A549 (cell line): Measurements from ENCODE around the gene MYCT1. TPM values are rescaled to one million over a fixed set of nuclear protein-coding genes. Genes with fewer than 3 reads are reported as not detected.

Experiments
- ATAC-seq, 2 experiments: fragments of 200-7000 bp in 1 of 2; fragments of >200 bp in 1 of 2; cut with Nextera tagmentation in 1 of 2; cut with Tn5 transposase in 1 of 2; 3 replicates each; pipeline versions ENCODE4 v1.8.0 to v1.9.1; 2018 to 2020; ENCODE audit warnings: mild to moderate bottlenecking in 1 of 2, moderate library complexity in 1 of 2
- CTCF ChIA-PET: fragments of 300-600 bp; sonication (Branson Sonifier 250); formaldehyde crosslinking; extraction: SDS; loops from one replicate; lab custom pipeline; 2021; ENCODE audit warnings: antibody characterized with exemption, inconsistent platforms; lab: Yijun Ruan, JAX
- POLR2A ChIA-PET: fragments of 350-600 bp; formaldehyde crosslinking; extraction: SDS; loops from one replicate; lab custom pipeline; 2021; ENCODE audit warnings: antibody characterized with exemption, inconsistent platforms; lab: Yijun Ruan, JAX
- DNase-seq, 2 experiments: peaks; one replicate each; pipeline versions ENCODE4 v3.0.0 to v3.0.0-alpha.2; 2011 to 2016; ENCODE audit warnings: low read depth in 1 of 2, low spot score in 1 of 2
- FAIRE-seq: peaks from 2 replicates; lab custom pipeline; 2011; peaks lifted over from hg19 to GRCh38; lab: Jason Lieb, UNC
- H3K27ac ChIP-seq, 2 experiments: fragments of >200 bp; sonication (Bioruptor Twin); formaldehyde crosslinking; 3 replicates each; pipeline ENCODE4 v1.5.1; 2016 to 2017
- H3K4me1 ChIP-seq: fragments of >200 bp; sonication (Bioruptor Twin); formaldehyde crosslinking; 3 replicates; pipeline ENCODE4 v1.6.1; 2016
- H3K4me2 ChIP-seq: fragments of >200 bp; sonication (Bioruptor Twin); formaldehyde crosslinking; 3 replicates; pipeline ENCODE4 v1.6.1; 2016
- H3K4me3 ChIP-seq: fragments of >200 bp; sonication (Bioruptor Twin); formaldehyde crosslinking; 3 replicates; pipeline ENCODE4 v1.5.1; 2016
- H3K9me3 ChIP-seq: fragments of >200 bp; sonication (Bioruptor Twin); formaldehyde crosslinking; 3 replicates; pipeline ENCODE4 v1.6.1; 2016
- CEBPB ChIP-seq, 2 experiments: fragments of >200 bp in 1 of 2; sonication (Bioruptor Twin) in 1 of 2; formaldehyde crosslinking in 1 of 2; IDR thresholded peaks; 2 replicates each; pipeline ENCODE4 v1.6.1; 2012 to 2016
- EP300 ChIP-seq, 2 experiments: fragments of >200 bp; sonication (Bioruptor Twin); formaldehyde crosslinking; IDR thresholded peaks; 2 replicates in 1 of 2; 3 replicates in 1 of 2; pipeline ENCODE4 v1.6.1; 2016 to 2017
- HOXA7 ChIP-seq: fragments of 250-450 bp; sonication (Bioruptor Pico); IDR thresholded peaks from 2 replicates; pipeline ENCODE4 v1.5.0; 2020; ENCODE audit warnings: mild to moderate bottlenecking, moderate library complexity
- KDM5A ChIP-seq: fragments of 200-600 bp; sonication (generic); IDR thresholded peaks from 2 replicates; pipeline ENCODE4 v1.6.1; 2016; ENCODE audit warnings: antibody characterized with exemption, mild to moderate bottlenecking
- MYC ChIP-seq: IDR thresholded peaks from 2 replicates; pipeline ENCODE4 v1.6.1; 2012; ENCODE audit warnings: mild to moderate bottlenecking, inconsistent platforms, low read length, improper control_type of control experiment, borderline replicate concordance
- PHF8 ChIP-seq: fragments of 200-600 bp; sonication (generic); IDR thresholded peaks from 2 replicates; pipeline ENCODE4 v1.6.1; 2016; ENCODE audit warnings: low read depth, mild to moderate bottlenecking, antibody characterized with exemption, moderate library complexity, borderline replicate concordance
- RFX5 ChIP-seq: fragments of 450-650 bp; IDR thresholded peaks from 2 replicates; pipeline ENCODE4 v1.7.1; 2014; ENCODE audit warnings: antibody characterized with exemption, mild to moderate bottlenecking, moderate library complexity
- RNF2 ChIP-seq: fragments of 200-600 bp; sonication (generic); IDR thresholded peaks from 2 replicates; pipeline ENCODE4 v1.6.1; 2016; ENCODE audit warnings: low read depth, mild to moderate bottlenecking, antibody characterized with exemption, moderate library complexity, borderline replicate concordance
- SMC3 ChIP-seq: fragments of >200 bp; sonication (Bioruptor Twin); formaldehyde crosslinking; IDR thresholded peaks from 3 replicates; pipeline ENCODE4 v1.6.1; 2018; ENCODE audit warnings: inconsistent platforms
- TP53 ChIP-seq: fragments of 250-450 bp; sonication (Bioruptor Pico); IDR thresholded peaks from 2 replicates; pipeline ENCODE4 v1.5.0; 2021; ENCODE audit warnings: mild to moderate bottlenecking, moderate library complexity
- ZC3H11A ChIP-seq: fragments of 450-650 bp; IDR thresholded peaks from 2 replicates; pipeline ENCODE4 v1.6.1; 2014; ENCODE audit warnings: antibody characterized with exemption, mild to moderate bottlenecking
- WGBS: methylation state at CpG from one replicate; pipeline ENCODE4 v1.1.6; 2017; ENCODE audit errors: missing lambda C conversion rate; 5-methylcytosine and 5-hydroxymethylcytosine counted together
- polyA plus RNA-seq, 4 experiments: library from polyadenylated mRNA; depleted of rRNA in 3 of 4; stranded (reverse); fragments of >200 nt; fragmentation: RNase III in 1 of 4; extraction: RNeasy Plus Mini Kit Qiagen cat#74134 plus additional on column Dnase treatment in 1 of 4; gene quantifications; 2 replicates in 3 of 4; 3 replicates in 1 of 4; pipeline ENCODE4 v1.2.3, GENCODE V29; 2011 to 2017
- TF ChIP-seq, protein P1 (sequence below): fragments of 450-650 bp; IDR thresholded peaks from 2 replicates; pipeline ENCODE4 v1.6.1; 2014; ENCODE audit warnings: antibody characterized with exemption
- TF ChIP-seq, protein P2 (sequence below): IDR thresholded peaks from 2 replicates; pipeline ENCODE4 v1.6.1; 2012
- TF ChIP-seq, protein P3 (sequence below): IDR thresholded peaks from 2 replicates; pipeline ENCODE4 v1.6.1; 2012; ENCODE audit warnings: low read depth, borderline replicate concordance

MYCT1 gene
- polyA plus RNA-seq, 2 of the 4 experiments (the other 2 are of a cell fraction), result 0.04 TPM; not detected in 1

DNA sequence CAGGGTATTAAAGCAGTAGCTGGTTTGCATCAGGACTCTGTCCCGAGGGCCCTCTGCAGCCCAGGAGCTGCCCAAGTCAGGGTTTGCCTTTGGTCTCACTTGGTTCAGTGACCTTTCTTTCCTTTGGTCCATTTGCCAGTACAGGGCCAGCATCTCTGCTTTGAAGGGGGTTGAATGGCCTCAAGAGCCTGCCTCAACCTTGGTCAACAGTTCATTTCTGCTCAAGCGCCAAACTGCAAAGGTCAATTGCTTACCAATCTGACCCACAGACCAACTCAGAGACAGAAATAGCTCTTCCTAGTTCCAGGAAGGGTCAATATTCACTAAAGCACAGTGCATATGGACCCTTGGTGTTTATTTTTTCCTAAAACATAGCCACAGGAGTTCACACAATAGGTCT lies 72.3 kb downstream of the MYCT1 start:
- 18% methylated on average over 2 of the region's 2 CpGs for WGBS
- Histone ChIP-seq H3K27ac (no peak overlapping the region), H3K4me2 (no peak overlapping the region)
- POLR2A ChIA-PET, result no interaction called here
- no peak for TF ChIP-seq RFX5
- TF ChIP-seq, protein P1, sequence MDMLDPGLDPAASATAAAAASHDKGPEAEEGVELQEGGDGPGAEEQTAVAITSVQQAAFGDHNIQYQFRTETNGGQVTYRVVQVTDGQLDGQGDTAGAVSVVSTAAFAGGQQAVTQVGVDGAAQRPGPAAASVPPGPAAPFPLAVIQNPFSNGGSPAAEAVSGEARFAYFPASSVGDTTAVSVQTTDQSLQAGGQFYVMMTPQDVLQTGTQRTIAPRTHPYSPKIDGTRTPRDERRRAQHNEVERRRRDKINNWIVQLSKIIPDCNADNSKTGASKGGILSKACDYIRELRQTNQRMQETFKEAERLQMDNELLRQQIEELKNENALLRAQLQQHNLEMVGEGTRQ, result no peak
- no peak for TF ChIP-seq SMC3
- no peak for TF ChIP-seq RNF2
- no peak for TF ChIP-seq HOXA7
- TF ChIP-seq EP300 (IDR thresholded peaks at IDR 0.05), result no peak
- TF ChIP-seq TP53 (CRISPR knock-in tag), result no peak
- TF ChIP-seq ZC3H11A, result no peak
- TF ChIP-seq KDM5A, result no peak
- TF ChIP-seq, protein P2, sequence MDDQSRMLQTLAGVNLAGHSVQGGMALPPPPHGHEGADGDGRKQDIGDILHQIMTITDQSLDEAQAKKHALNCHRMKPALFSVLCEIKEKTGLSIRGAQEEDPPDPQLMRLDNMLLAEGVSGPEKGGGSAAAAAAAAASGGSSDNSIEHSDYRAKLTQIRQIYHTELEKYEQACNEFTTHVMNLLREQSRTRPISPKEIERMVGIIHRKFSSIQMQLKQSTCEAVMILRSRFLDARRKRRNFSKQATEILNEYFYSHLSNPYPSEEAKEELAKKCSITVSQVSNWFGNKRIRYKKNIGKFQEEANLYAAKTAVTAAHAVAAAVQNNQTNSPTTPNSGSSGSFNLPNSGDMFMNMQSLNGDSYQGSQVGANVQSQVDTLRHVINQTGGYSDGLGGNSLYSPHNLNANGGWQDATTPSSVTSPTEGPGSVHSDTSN, result no peak
- no peak for TF ChIP-seq MYC
- TF ChIP-seq CEBPB (IDR thresholded peaks at IDR 0.05), result no peak
- no peak for TF ChIP-seq PHF8
- TF ChIP-seq, all 56 proteins: peak for 0
- CTCF ChIA-PET, result no interaction called here
- FAIRE-seq (no peak), DNase-seq (no peak), ATAC-seq (no peak)
- H3K4me3 ChIP-seq, result no peak overlapping the region
- no peaks in the 10 kb centered on the region for H3K4me1 ChIP-seq
- no peaks in the 10 kb centered on the region for H3K9me3 ChIP-seq

DNA sequence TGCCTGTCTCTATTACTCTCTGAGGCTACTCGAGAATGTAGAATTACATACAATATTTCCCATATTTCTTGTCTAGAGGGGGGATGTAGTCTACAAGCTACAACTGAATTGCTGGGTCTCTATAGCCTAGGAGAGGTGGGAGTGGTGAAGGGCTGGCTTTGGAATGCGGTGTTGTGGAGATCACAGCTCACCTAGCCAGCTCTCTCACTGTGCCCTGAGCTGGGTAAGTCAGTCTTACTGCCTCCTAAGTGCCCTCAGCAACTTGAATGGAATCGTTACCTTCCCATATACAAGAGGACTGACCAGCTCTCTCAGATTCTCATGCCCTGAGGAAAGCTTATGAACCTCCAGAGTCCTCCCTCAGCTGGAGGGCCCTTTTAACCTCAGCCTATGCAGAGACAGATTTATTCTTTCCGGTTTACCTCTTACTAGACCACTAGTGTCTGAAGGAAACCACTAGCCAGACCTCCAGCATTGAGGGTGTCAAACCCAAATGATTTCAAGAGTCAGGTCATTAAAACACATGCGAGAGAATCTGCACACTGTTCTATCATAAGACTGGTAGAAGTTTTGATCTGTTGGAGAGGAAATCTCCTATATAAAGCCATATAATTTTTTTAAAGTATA lies 73.5 kb downstream of the MYCT1 start:
- ATAC-seq, result no peak
- TF ChIP-seq, protein P3, sequence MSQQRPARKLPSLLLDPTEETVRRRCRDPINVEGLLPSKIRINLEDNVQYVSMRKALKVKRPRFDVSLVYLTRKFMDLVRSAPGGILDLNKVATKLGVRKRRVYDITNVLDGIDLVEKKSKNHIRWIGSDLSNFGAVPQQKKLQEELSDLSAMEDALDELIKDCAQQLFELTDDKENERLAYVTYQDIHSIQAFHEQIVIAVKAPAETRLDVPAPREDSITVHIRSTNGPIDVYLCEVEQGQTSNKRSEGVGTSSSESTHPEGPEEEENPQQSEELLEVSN, result no peak
- TF ChIP-seq CEBPB (IDR thresholded peaks at IDR 0.05) (no peak), RNF2 (no peak)
- TF ChIP-seq, all 56 proteins: peak for 0
- Histone ChIP-seq H3K27ac (no peak overlapping the region), H3K9me3 (no peaks in the 10 kb centered on the region), H3K4me3 (no peak overlapping the region), H3K4me1 (no peaks in the 10 kb centered on the region), H3K4me2 (no peak overlapping the region)
- POLR2A ChIA-PET, result no interaction called here
- no peak for DNase-seq
- CTCF ChIA-PET, result interaction anchor here (0.6 kb wide), 1 partner anchor 169 kb away, joined by 3 read pairs; no protein-coding TSS in a partner anchor
- WGBS, result 20% methylated on average over 5 of the region's 5 CpGs
- no peak for FAIRE-seq

Other genes starting within 250 kb of the MYCT1 start
- 28.5 and 39.7 TPM in 2 replicates for gene SYNE1, start 60.5 kb upstream of the MYCT1 start, polyA plus RNA-seq (2011; rRNA removed)
- gene SYNE1, start 60.5 kb upstream of the MYCT1 start, polyA plus RNA-seq (2017; fragmentation: RNase III; extraction: RNeasy Plus Mini Kit Qiagen cat#74134 plus additional on column Dnase treatment), result 9.9 to 15.9 TPM (median 10.5 TPM) in 3 replicates
- gene VIP, start 52.9 kb downstream of the MYCT1 start, polyA plus RNA-seq (2011; rRNA removed), result 0.31 and 0.60 TPM in 2 replicates
- gene VIP, start 52.9 kb downstream of the MYCT1 start, polyA plus RNA-seq (2017; fragmentation: RNase III; extraction: RNeasy Plus Mini Kit Qiagen cat#74134 plus additional on column Dnase treatment), result not detected in 3 replicates